GM12891 (cell line): ENCODE data around the gene LRRC10B.

ENCODE experiments used
- PAX5 ChIP-seq: IDR thresholded peaks from 2 replicates; pipeline ENCODE4 v1.6.1; 2011; ENCODE audit warnings: low read length, moderate library complexity, mild to moderate bottlenecking; ENCODE audit not compliant: insufficient read depth, severe bottlenecking
- POLR2A ChIP-seq: IDR thresholded peaks from 2 replicates; pipeline ENCODE4 v1.6.1; 2011; ENCODE audit warnings: low read depth, low read length, control low read depth
- POLR2AphosphoS5 ChIP-seq: IDR thresholded peaks from 2 replicates; pipeline ENCODE4 v1.6.1; 2011; ENCODE audit warnings: low read depth, low read length, control low read depth
- POU2F2 ChIP-seq: IDR thresholded peaks from 2 replicates; pipeline ENCODE4 v1.6.1; 2011; ENCODE audit warnings: low read depth, mild to moderate bottlenecking, control low read depth, low read length, moderate library complexity
- SPI1 ChIP-seq: IDR thresholded peaks from 2 replicates; pipeline ENCODE4 v1.6.1; 2011; ENCODE audit warnings: low read depth, low read length, control low read depth
- TAF1 ChIP-seq: IDR thresholded peaks from 2 replicates; pipeline ENCODE4 v1.6.1; 2011; ENCODE audit warnings: low read depth, low read length, control low read depth

GRCh38 chr11:61507012-61507768, 1.4 kb upstream of the LRRC10B start:
- TF ChIP-seq POLR2A (no peak), POLR2AphosphoS5 (no peak), TAF1 (no peak), SPI1 (no peak), POU2F2 (no peak), PAX5 (no peak)
